ENCODE measurements around the gene SDCBP2. TPM values are rescaled to one million over a fixed set of nuclear protein-coding genes. Genes with fewer than 3 reads are reported as not detected.

SDCBP2 gene
- total RNA-seq, 4 donors from 2014 or later = 2.3 to 12.1 (median 6.6) TPM

GRCh38 chr20:1338801-1339200 lies 9.9 kb upstream of the SDCBP2 start:
- TF ChIP-seq CTCF (IDR thresholded peaks at IDR 0.05; ENCODE audit: low read depth) = no peak

GRCh38 chr20:1338096-1338495 lies 9.2 kb upstream of the SDCBP2 start:
- no peak for TF ChIP-seq CTCF (IDR thresholded peaks at IDR 0.05; ENCODE audit: low read depth)

GRCh38 chr20:1337441-1337840 lies 8.5 kb upstream of the SDCBP2 start:
- TF ChIP-seq CTCF (IDR thresholded peaks at IDR 0.05; ENCODE audit: low read depth) = no peak

GRCh38 chr20:1336699-1337367 lies 7.9 kb upstream of the SDCBP2 start:
- TF ChIP-seq CTCF (IDR thresholded peaks at IDR 0.05; ENCODE audit: low read depth) = no peak

- no peak for TF ChIP-seq CTCF (IDR thresholded peaks at IDR 0.05; ENCODE audit: low read depth)
Measured at GRCh38 chr20:1335961-1336698, 7.2 kb upstream of the SDCBP2 start.

- TF ChIP-seq CTCF (IDR thresholded peaks at IDR 0.05; ENCODE audit: low read depth) = no peak
Measured at GRCh38 chr20:1334761-1335160, 5.8 kb upstream of the SDCBP2 start.

- no peak for TF ChIP-seq CTCF (IDR thresholded peaks at IDR 0.05; ENCODE audit: low read depth)
Measured at GRCh38 chr20:1334370-1334731, 5.4 kb upstream of the SDCBP2 start.

Data from subcutaneous adipose tissue (tissue), 4 donors.